Chondrocyte (in vitro differentiated cells): ENCODE measurements around the gene FAM240A. TPM values are rescaled to one million over a fixed set of nuclear protein-coding genes. Genes with fewer than 3 reads are reported as not detected.

Experiments
- DNase-seq: peaks from one replicate; pipeline ENCODE4 v3.0.0; 2021; ENCODE audit warnings: mixed read lengths, low spot score
- H3K27ac Mint-ChIP-seq: one replicate; pipeline ENCODE4 v1.8.0; 2021; ENCODE audit warnings: mild to moderate bottlenecking, moderate library complexity, mixed read lengths; ENCODE audit not compliant: unreplicated experiment
- H3K27me3 Mint-ChIP-seq: 2 replicates; pipeline ENCODE4 v1.8.0; 2021; ENCODE audit warnings: low read depth, mixed read lengths
- H3K36me3 Mint-ChIP-seq: 2 replicates; pipeline ENCODE4 v1.8.0; 2021; ENCODE audit warnings: low read depth, mixed read lengths
- H3K4me1 Mint-ChIP-seq: 2 replicates; pipeline ENCODE4 v1.8.0; 2021; ENCODE audit warnings: low read depth, mild to moderate bottlenecking, mixed read lengths
- H3K4me3 Mint-ChIP-seq: one replicate; pipeline ENCODE4 v1.8.0; 2021; ENCODE audit warnings: mild to moderate bottlenecking, moderate library complexity, mixed read lengths; ENCODE audit not compliant: unreplicated experiment
- H3K9me3 Mint-ChIP-seq: 2 replicates; pipeline ENCODE4 v1.8.0; 2021; ENCODE audit warnings: low read depth, mixed read lengths
- CTCF ChIP-seq: fragments of 200-600 bp; sonication (generic); IDR thresholded peaks from 2 replicates; pipeline ENCODE4 v1.5.0; 2021; ENCODE audit warnings: antibody characterized with exemption, mild to moderate bottlenecking, moderate library complexity
- total RNA-seq: library from RNA; stranded (reverse); gene quantifications from 3 replicates; pipeline ENCODE4 v1.2.1, GENCODE V29; 2021

The FAM240A gene
- total RNA-seq, 1 donor from 2014 or later: not detected

DNA sequence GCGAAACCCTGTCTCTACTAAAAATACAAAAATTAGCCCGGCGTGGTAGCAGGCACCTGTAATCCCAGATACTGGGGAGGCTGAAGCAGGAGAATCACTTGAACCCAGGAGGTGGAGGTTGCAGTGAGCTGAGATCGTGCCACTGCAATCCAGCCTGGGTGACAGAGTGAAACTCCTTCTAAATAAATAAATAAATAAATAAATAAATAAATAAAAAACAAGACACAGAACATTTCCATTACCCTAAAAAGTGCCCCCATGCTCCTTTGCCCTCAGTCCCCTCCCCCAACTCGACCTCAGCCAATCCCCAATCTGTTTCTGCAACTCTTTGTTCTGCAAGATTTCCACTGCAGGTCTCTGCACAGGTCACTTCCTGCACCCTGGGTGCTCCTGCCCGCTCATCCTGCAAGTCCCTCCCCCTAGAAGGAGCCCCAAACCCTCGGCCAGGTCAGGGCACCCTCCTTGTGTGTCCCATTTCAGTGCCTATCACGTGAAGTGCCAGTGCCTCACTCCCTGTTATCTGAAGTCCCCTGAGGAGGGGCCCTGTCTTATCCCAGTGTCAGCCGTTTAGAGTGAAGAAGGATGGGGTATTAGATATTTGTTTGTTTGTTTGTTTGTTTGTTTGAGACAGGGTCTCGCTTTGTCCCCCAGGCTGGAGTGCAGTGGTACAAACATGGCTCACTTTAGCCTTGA lies 1.1 kb downstream of the FAM240A start:
- Mint-ChIP-seq H3K4me1 (no peaks in the 10 kb centered on the region), H3K27ac (no peak overlapping the region), H3K9me3 (no peaks in the 10 kb centered on the region), H3K36me3 (no peaks in the 10 kb centered on the region), H3K27me3 (peaks cover 23% of the 10 kb centered on the region), H3K4me3 (no peak overlapping the region)
- TF ChIP-seq CTCF: no peak
- no peak for DNase-seq

GRCh38 chr3:46614431-46614830 lies 2.1 kb downstream of the FAM240A start:
- no peak overlapping the region for H3K4me3 Mint-ChIP-seq
- peaks cover 27% of the 10 kb centered on the region for H3K27me3 Mint-ChIP-seq
- no peak for TF ChIP-seq CTCF
- H3K9me3 Mint-ChIP-seq: no peaks in the 10 kb centered on the region
- DNase-seq: no peak
- H3K4me1 Mint-ChIP-seq: no peaks in the 10 kb centered on the region
- H3K27ac Mint-ChIP-seq: no peak overlapping the region
- no peaks in the 10 kb centered on the region for H3K36me3 Mint-ChIP-seq

GRCh38 chr3:46615050-46615775 lies 2.9 kb downstream of the FAM240A start:
- TF ChIP-seq CTCF: no peak
- H3K36me3 Mint-ChIP-seq: no peaks in the 10 kb centered on the region
- no peak overlapping the region for H3K27ac Mint-ChIP-seq
- H3K4me1 Mint-ChIP-seq: peaks cover 4% of the 10 kb centered on the region
- peaks cover 28% of the 10 kb centered on the region for H3K27me3 Mint-ChIP-seq
- no peak for DNase-seq
- H3K9me3 Mint-ChIP-seq: no peaks in the 10 kb centered on the region
- no peak overlapping the region for H3K4me3 Mint-ChIP-seq

- Mint-ChIP-seq H3K4me1 (peaks cover 6% of the 10 kb centered on the region), H3K9me3 (no peaks in the 10 kb centered on the region), H3K27ac (no peak overlapping the region), H3K36me3 (no peaks in the 10 kb centered on the region), H3K4me3 (no peak overlapping the region), H3K27me3 (peaks cover 31% of the 10 kb centered on the region)
- no peak for DNase-seq
- TF ChIP-seq CTCF: no peak
These were observed 3.7 kb downstream of the FAM240A start for GRCh38 chr3:46615976-46616375.

DNA sequence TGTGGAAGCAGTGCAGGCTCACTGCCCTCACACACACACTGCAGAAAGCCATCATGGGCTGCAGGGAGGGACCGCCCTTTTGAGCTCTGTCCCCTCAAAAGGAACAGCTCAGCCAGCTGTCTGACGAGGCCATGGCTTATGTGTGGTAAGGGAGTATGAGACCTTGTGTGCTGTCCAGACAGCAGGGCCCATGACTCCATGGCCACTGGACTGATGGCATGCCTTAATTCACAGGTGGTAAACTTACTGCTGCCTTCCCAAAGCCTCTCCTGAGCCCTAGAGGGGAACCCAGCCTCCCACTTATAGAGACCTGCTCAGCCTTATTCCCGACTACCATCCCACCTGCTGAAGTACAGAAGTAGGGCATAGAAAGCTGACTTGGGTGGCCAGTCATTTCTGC lies 5.6 kb downstream of the FAM240A start:
- Mint-ChIP-seq H3K27ac (no peak overlapping the region), H3K27me3 (peaks cover 28% of the 10 kb centered on the region), H3K4me1 (peaks cover 6% of the 10 kb centered on the region), H3K36me3 (no peaks in the 10 kb centered on the region), H3K9me3 (no peaks in the 10 kb centered on the region), H3K4me3 (no peak overlapping the region)
- TF ChIP-seq CTCF: no peak
- no peak for DNase-seq
